Limb (tissue), 2 donors: ENCODE measurements around the gene TNFRSF14.
A peak's percentile ranks its signal among the peaks of the same experiment; 100 is the strongest.

ENCODE experiments used
- DNase-seq, 2 donors: peaks; one replicate each; pipeline ENCODE4 v3.0.0-alpha.2; 2016; ENCODE audit errors: extremely low spot score in 2 of 2

Gene TNFRSF14

GRCh38 chr1:2597441-2598328 is 41.5 kb downstream of the TNFRSF14 start:
- no peak for DNase-seq

DNA sequence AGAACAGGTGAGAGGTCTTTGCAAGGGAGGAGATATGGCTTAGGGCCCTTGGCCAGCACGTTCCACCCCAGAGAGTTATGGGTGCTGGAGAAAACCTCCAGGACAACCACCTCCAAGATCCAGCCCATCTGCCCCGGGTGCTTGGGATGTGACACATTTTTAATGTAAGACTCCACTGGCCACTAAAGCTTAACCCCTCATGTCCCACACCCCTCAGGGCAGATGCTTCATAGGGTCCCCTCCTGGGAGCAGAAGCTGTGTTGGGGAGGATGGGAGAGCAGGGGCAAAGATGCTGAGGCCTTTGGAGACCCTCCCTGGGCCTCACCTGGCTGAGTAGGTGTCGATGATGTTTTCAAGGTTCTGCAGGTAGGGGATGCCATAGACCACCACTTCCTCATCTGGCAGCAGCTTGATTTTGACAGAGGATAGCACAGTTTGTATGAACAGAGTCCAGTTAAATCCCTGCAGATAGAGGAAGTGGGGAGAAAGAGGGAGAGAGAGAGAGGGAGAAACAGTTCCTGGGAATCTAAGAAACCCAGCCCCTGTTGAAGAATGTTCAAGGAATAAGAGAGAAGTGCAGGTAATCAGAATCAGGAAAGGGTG is 42.3 kb downstream of the TNFRSF14 start:
- DNase-seq = no peak

DNA sequence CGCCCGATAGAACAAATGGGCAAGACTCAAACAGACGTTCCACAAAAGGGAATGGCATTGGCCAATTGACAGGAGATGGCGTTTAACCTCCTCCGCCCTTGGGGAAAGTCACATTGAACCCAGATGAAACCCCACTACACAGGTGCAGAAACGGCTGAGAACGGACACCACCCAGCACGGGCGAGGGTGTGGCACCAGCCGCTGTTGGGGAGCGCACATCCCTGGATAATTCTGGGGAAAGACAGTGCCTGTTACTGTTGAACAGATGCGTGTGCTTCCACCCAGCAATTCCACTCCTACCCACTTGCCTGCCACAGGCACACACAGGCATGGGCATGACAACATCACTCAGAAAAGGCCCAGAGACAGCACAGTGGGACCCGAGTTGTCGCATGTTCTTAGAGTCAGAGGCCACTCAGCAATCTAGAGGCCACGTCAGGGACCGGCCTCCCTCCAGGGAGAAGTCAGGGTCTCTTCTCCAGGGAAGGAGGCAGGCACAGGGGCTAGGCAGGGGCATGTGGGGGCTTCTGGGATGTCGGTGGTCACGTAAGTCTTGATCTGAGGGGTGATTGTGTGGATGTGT is 45.6 kb downstream of the TNFRSF14 start:
- no peak for DNase-seq

GRCh38 chr1:2602311-2602835 is 46.2 kb downstream of the TNFRSF14 start:
- DNase-seq = no peak

GRCh38 chr1:2602866-2603520 is 46.8 kb downstream of the TNFRSF14 start:
- no peak for DNase-seq

GRCh38 chr1:2603521-2604155 is 47.5 kb downstream of the TNFRSF14 start:
- no peak for DNase-seq

- no peak for DNase-seq
Measured at GRCh38 chr1:2604156-2604843, 48.1 kb downstream of the TNFRSF14 start.

DNA sequence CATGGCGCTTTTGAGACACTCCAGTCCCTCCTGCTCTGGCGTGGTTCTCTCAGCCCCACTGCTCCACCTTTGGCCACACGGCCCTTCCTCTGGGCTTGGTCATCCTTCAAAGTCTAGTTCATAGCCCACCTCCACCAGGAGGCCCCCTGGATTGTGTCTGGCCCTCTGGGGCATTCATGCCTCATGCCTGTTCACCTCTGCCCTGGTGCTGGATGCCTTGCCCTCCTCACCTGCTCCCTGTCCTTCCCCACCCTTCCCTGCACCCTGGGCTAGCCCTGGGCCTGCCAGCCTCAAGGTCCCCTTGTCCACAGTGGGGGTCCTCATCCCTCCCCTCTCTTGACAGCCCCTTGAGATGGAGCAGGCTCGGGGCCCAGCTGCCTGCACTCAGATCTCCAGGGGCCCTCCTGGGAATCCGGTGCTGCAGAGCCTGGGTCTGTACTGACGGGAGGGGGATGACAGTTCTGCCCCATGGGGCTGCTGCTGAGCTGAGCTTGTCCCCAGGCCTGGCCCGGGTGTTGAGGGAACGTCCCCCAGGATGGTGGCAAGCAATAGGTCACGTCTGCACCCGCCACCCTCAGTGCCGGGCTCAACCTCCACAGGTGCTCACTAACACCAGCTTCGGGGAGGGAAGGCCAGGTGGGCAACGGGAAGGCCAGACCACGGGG is 48.8 kb downstream of the TNFRSF14 start:
- DNase-seq = no peak

- no peak for DNase-seq
Measured at GRCh38 chr1:2605509-2606395, 49.6 kb downstream of the TNFRSF14 start.

DNA sequence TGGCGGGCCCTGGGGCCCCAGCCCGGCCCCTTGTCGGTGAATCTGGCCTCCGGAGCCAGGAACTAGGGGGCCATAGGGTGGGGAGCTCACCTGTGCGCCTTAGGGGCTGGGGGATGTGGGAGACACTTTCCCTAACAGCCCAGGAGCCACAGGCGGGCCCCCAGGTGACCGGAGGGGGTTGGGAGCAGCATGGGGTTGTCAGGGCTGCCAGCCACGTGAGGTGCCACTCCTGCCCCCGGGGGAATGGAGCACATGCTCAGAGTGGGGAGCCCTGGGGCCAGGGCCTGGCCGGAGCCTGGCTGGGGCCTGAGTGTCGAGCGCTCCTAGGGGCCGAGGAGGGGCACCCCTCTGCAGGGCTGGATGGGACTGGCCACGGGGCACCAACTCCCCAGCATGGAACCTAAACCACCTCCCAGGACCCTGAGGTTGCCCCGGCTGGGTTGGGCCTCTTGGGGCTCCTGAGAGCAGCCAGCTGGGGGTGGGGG is 50.3 kb downstream of the TNFRSF14 start:
- no peak for DNase-seq

DNA sequence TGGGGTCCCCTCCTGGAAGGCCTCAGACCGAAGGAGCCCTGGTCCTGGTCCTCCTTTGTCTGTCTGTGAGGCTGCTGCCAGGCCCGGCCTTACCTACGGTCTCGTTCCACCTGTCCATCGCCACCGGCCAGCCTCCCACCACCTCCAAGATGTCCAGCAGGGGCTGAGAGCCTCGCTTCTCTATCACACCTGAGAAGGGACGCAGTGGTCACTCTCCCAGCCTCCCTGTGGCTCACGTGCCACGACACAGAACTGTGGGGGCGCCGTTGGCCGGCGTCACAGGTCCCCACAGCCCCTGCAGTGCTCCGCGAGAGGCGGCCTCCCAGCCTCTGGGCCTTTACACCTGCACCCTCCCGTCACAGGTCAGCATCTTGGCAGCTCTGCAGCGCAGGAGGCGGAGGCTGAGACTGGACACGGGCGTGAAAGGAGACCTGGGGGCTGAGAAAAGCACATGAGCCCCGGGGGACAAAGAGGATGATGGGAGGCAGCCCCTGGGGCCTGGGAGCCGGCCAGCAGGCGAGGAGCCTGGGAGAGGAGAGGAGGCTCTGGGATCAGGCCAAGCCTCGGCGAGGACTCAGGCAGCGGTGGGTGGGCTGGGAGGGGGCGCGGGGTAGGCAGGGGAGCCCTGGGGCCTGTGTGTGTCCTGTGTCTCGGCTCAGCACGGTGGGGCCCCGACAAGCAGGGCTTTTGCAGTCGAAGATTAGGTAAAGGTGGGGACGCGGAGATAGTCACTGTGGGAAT is 50.9 kb downstream of the TNFRSF14 start:
- DNase-seq = peak in 1 of 2 donors; percentile 34

DNA sequence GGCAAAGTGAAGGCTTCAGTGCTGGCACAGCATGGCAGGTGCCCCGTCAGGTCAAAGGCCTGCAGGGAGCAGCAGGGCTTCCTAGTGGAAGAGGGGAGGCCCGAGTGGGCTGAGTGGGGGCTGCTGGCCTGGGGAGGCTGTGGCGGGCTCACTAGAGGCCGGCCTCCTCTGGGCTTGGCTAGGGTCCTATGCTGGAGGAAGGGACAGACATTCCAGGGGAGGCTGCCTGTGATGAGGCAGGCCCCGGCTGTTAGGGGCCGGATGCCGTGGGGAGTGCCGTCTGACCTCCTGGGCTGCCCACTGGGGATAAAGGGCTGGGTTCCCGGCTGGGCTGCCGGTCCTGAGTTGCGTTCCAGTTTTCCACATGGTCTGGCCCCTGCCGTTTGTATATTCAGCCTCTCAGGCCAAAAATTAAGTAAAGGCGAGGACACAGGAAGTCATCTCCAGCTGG is 51.5 kb downstream of the TNFRSF14 start:
- peak in 1 of 2 donors; percentile 16 for DNase-seq

DNA sequence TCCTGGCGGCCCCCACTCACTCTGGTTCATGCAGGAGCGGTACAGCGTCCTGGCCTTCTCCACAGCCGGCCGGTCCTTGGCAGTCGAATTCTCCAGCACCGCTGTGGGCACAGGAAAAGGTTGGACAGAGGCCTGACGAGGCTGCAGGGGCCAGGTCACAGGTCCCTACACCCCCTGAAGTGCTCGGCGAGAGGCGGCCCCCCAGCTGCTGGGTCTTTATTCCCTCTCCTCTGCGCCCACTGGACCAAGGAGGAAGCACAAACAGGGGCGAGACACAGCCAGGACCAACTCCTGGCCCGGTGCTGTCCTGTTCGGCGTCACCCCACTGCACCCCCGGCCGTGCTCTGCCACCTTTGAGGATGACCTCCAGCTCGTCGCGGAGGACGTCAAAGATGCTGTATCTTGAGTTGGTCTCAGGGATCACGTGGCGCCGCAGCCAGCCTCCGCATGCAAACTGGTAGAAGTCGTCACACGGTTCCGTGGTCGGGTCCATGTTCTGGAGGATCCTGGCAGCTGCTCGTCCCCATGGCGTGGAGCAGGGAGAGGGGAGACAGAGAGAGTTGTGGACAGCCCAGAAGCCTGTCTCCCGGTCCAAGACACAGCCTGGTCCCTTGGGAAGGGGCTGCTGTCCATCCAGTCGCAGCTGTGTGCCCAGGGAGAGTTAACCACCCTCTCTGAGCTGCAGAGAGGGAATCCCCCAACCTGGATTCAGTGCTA is 53.3 kb downstream of the TNFRSF14 start:
- no peak for DNase-seq

- peak; percentile 1 to 54 for DNase-seq
Measured at GRCh38 chr1:2610036-2610959, 54.1 kb downstream of the TNFRSF14 start.

- peak; percentile 18 to 73 for DNase-seq
Measured at GRCh38 chr1:2611031-2611501, 54.9 kb downstream of the TNFRSF14 start.
